Kidney capillary endothelial cell (primary cell): ENCODE data around the gene PDXK.

Experiments
- DNase-seq: peaks from one replicate; pipeline ENCODE4 v3.0.0-alpha.2; 2018; ENCODE audit warnings: low spot score

The PDXK gene

GRCh38 chr21:43783098-43783700 is 64.3 kb downstream of the PDXK start:
- no peak for DNase-seq

- DNase-seq, result no peak
Observed at GRCh38 chr21:43785134-43785533, 66.2 kb downstream of the PDXK start.

GRCh38 chr21:43786300-43786806 is 67.4 kb downstream of the PDXK start:
- DNase-seq, result no peak

GRCh38 chr21:43786807-43787440 is 68.0 kb downstream of the PDXK start:
- no peak for DNase-seq

GRCh38 chr21:43789276-43790009 is 70.5 kb downstream of the PDXK start, which contains the start of gene RRP1:
Gene RRP1, plus strand, starts transcription at chr21:43789577. Its CDS starts 53 bp downstream, at chr21:43789630.
- DNase-seq, result peak; percentile 89

GRCh38 chr21:43790010-43790524 is 71.1 kb downstream of the PDXK start:
- DNase-seq, result no peak

- no peak for DNase-seq
Observed at GRCh38 chr21:43792406-43792805, 73.5 kb downstream of the PDXK start.

- DNase-seq, result no peak
Observed at GRCh38 chr21:43793243-43793642, 74.3 kb downstream of the PDXK start.

GRCh38 chr21:43794311-43794710 is 75.4 kb downstream of the PDXK start:
- DNase-seq, result no peak

- DNase-seq, result no peak
Observed at GRCh38 chr21:43794857-43795256, 75.9 kb downstream of the PDXK start.

GRCh38 chr21:43797415-43797814 is 78.5 kb downstream of the PDXK start:
- no peak for DNase-seq

GRCh38 chr21:43797925-43798715 is 79.2 kb downstream of the PDXK start:
- no peak for DNase-seq

GRCh38 chr21:43799301-43799840 is 80.4 kb downstream of the PDXK start:
- no peak for DNase-seq

- no peak for DNase-seq
Observed at GRCh38 chr21:43800124-43800523, 81.2 kb downstream of the PDXK start.

GRCh38 chr21:43800566-43800965 is 81.6 kb downstream of the PDXK start:
- DNase-seq, result no peak

GRCh38 chr21:43801006-43801783 is 82.3 kb downstream of the PDXK start:
- DNase-seq, result no peak

- no peak for DNase-seq
Observed at GRCh38 chr21:43802713-43803313, 83.9 kb downstream of the PDXK start.

GRCh38 chr21:43803558-43804300 is 84.8 kb downstream of the PDXK start:
- no peak for DNase-seq

GRCh38 chr21:43805275-43805800 is 86.4 kb downstream of the PDXK start:
- DNase-seq, result no peak
